Activated CD4-positive, alpha-beta T cell treated with anti-CD3 and anti-CD28 coated beads, Interleukin-2, amount 50 U/mL, for 4 hours (primary cell): ENCODE results near the gene FHOD3.

Experiments
- DNase-seq, 2 experiments: peaks; one replicate each; pipeline ENCODE4 v3.0.0-alpha.2; 2020

Gene FHOD3

GRCh38 chr18:36488131-36488530 lies 190.6 kb downstream of the FHOD3 start:
- DNase-seq: no peak

DNA sequence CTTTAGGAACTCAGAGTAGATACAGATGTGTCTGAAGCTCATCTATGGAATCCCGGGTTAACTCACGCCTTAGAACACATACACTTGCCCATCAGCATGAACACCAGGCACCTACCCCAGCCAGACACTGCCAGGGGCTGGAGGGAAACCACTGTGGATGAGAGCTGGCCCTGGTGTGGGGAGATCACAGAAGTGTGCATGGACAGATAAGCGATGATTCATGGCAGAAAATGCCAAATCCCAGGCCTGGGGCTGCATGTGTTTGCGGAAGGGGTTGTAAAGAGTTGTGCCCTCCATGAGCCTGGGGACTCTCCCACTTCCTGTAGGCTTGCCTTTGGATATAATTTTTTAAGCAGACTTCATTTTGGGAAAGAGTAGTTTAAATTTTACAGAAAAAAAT lies 193.4 kb downstream of the FHOD3 start:
- DNase-seq: no peak

GRCh38 chr18:36492604-36493329 lies 195.3 kb downstream of the FHOD3 start:
- DNase-seq: no peak

- no peak for DNase-seq
Measured at GRCh38 chr18:36493349-36494159, 196.0 kb downstream of the FHOD3 start.

DNA sequence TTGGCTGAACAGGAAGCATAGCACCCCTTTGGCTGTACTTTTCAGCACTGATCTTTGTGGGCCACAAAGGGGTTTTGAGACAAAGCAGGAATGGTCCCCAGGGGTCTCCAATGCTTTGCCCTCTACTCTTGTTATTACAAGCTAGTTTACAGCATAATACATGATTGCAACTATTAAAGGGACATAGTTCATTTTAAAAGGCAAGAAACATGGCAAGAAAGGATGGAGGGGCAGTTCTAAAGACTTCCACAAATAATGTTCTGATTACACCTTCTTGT lies 196.6 kb downstream of the FHOD3 start:
- no peak for DNase-seq

DNA sequence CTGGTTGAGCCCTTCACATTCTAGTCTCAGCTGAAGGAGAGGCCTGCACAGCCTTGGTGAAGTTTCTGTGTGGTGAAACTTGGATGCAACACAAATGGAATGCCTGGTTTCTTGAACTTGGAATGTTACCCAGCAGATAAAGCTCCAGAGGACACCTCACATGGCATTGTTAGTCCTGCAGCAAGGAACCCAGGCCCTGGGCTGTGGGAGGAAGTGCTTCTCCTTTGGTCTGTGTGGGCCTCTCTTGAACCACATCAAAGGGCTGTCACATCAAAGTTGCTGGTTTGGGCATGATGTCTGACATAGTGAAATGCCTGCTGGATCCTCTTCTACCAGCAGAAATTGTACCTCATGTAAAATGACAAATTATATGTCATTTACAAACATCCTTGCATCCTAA lies 198.5 kb downstream of the FHOD3 start:
- no peak for DNase-seq

- DNase-seq: no peak
Measured at GRCh38 chr18:36499938-36500337, 202.4 kb downstream of the FHOD3 start.

- DNase-seq: no peak
Measured at GRCh38 chr18:36501100-36501499, 203.6 kb downstream of the FHOD3 start.

- DNase-seq: no peak
Measured at GRCh38 chr18:36503477-36503876, 206.0 kb downstream of the FHOD3 start.

DNA sequence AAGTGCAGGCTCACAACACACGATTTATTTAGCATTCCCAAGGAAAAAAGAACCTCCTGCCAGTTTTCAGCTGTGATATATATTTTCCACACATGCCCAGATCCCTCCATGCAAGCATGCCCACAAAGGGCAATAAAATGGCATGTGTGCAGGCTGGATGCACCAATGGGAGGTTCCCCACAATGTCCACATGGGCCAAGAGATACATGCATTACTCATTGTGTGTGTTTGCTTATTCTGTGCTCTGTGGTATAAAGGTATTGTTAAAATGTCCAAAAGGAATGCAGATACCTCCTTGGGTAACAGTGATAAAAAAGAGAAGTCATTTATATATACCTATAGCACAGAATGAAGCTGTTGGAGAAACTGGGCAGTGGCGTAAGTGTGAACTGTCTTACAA lies 207.4 kb downstream of the FHOD3 start:
- no peak for DNase-seq

DNA sequence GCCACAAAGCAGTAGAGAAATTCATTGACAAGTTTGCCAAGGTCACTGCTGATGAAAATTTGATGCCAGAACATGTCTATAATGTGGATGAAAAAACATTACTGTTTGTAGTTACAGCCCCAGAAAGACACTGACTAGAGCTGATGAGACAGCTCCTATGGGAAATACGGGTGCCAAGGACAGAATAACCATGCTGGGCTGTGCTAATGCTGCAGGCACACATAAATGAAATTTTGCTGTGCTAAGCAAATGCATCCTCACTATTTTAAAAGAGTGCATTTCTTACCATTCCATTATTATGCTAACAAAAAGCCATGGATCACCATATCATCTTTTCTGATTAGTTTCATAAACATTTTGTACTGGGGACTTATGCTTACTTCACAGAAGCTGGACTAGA lies 208.2 kb downstream of the FHOD3 start:
- DNase-seq: no peak

GRCh38 chr18:36509646-36510197 lies 212.2 kb downstream of the FHOD3 start:
- no peak for DNase-seq

DNA sequence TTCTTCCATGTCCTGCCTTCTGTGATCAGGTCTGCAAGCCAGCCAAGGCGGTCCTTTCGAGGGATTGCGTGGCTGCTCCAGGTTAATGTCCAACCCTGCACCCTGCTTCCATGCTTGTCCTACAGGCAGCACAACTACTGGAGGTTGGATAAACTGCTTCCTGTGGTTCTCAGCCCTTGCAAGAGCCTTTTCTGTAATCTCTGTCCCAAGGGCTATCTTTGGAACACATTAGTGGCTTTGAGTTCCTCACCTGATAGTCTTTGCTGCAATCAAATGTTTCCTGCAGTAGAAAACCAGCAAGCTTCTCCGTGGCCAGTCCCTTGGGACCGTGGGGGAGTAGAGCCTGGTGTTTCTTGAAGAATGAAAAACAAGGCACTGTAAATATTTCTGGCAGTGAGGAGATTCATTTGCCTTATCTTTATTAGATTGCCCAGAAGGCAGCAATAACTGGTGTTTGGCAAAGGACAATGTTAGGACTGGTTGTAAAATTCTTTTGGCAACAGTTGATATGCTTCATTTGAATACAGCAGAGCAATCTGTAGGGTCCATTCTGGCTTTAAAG lies 214.4 kb downstream of the FHOD3 start:
- DNase-seq: no peak

GRCh38 chr18:36513556-36513955 lies 216.0 kb downstream of the FHOD3 start:
- DNase-seq: no peak

DNA sequence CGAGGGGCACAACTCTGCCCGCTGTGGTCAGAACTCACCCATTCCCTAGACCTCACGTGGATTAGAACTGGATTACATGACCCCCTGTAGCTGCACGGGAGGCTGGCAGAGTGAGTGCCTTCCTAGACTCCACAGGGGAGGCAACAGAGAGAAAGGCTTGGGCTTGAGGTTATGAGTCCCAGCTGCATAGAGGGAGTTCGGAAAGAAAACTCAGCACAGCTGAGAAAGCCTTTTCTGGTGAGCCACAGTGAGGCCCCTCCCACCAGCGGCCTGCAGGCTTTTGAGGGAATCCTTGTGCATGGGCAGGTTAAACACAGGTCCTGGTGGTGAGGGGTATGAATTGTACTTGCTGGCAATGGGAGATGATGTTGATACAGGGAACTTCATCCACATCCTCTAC lies 217.3 kb downstream of the FHOD3 start:
- no peak for DNase-seq

DNA sequence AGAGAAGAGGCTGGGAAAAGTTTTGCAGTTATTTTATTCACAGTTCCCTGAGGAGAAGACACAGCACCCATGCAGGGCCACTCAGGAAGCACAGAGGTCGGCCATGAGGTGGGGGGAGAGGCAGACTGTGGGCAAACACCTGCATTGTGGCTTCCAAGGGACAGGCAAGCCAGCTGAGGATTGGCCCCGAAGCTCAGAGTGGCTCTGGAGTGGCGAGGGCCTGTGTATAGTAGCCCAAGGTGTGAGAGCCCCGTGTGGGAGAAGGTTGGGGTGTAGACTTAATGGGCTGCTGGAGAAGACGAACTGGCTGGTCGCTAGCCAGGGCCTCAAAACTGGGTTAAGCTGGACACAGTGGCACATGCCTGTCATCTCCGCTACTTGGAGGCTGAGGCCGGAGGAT lies 218.7 kb downstream of the FHOD3 start:
- no peak for DNase-seq

DNA sequence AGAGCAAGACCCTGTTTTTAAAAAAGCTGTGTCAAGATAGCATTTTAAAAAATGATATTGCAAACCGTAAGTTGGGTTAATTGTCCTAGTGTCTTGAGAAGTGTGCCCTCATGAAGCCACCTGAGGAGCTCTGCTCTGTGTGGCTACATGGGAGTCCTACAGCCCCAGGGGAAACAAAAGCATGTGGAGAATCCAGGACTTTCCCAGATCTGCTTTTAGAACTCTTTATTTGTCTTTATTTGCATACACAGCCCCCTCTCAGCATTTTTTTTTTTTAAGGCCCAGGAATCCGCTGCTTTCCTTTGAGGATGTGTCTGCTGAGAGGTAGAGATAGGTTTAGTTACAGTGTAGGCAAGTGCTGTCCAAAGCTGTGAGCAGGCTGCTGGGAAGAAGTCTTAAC lies 219.2 kb downstream of the FHOD3 start:
- no peak for DNase-seq

GRCh38 chr18:36518839-36519238 lies 221.3 kb downstream of the FHOD3 start:
- DNase-seq: no peak

- DNase-seq: no peak
Measured at GRCh38 chr18:36519358-36519757, 221.8 kb downstream of the FHOD3 start.

- no peak for DNase-seq
Measured at GRCh38 chr18:36522509-36522908, 225.0 kb downstream of the FHOD3 start.

GRCh38 chr18:36525913-36526312 lies 228.4 kb downstream of the FHOD3 start:
- no peak for DNase-seq

- no peak for DNase-seq
Measured at GRCh38 chr18:36526611-36527010, 229.1 kb downstream of the FHOD3 start.

DNA sequence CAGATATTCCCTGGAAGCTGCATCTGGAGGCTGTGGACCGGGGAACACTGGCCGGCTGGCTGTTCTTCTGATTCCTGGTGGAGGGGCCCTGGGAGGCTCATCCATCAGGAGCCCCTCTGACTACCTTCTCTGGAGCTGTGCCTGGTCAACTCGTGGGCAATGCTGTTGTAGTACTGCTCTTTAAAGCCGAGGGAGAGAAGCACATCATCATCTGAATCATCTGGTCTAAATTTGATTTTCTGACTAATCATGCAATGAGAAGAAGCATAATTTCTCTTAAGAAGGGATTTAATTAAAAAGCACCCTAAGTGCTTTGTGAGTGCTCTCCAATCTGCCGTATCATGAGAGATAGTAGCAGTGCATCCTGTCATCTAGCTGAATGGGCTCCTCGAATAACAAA lies 229.5 kb downstream of the FHOD3 start:
- no peak for DNase-seq
